IMR-90 (cell line): ENCODE results near the gene EXOC2. TPM values are rescaled to one million over a fixed set of nuclear protein-coding genes. Genes with fewer than 3 reads are reported as not detected.

Source experiments
- ATAC-seq: fragments of 200-7000 bp; cut with Tn5 transposase; 2 replicates; pipeline ENCODE4 v1.9.1; 2020; ENCODE audit warnings: low read depth, mild to moderate bottlenecking, moderate library complexity
- BruUV-seq: library from RNA; stranded (reverse); fragments of 400-500 nt; replicated peaks from 2 replicates; lab custom pipeline; 2021; lab: Mats Ljungman, UMichigan
- CTCF ChIA-PET: fragments of 300-600 bp; formaldehyde crosslinking; extraction: SDS; loops from one replicate; lab custom pipeline; 2021; ENCODE audit warnings: antibody characterized with exemption; lab: Yijun Ruan, JAX
- POLR2A ChIA-PET: fragments of 300-600 bp; sonication (Branson Sonifier 250); formaldehyde crosslinking; loops from one replicate; lab custom pipeline; 2022; ENCODE audit warnings: antibody characterized with exemption; ENCODE audit not compliant: unreplicated experiment; lab: Charles Lee
- DNase-seq: peaks from one replicate; pipeline ENCODE4 v3.0.0; 2013
- H2AFZ ChIP-seq: replicated peaks from 2 replicates; pipeline ENCODE3; 2013; ENCODE audit warnings: low read length, mild to moderate bottlenecking; ENCODE audit not compliant: poor library complexity
- H2AK5ac ChIP-seq: 2 replicates; pipeline ENCODE4 v1.6.1; 2013; ENCODE audit warnings: low read depth, low read length, inconsistent platforms
- H2AK9ac ChIP-seq: replicated peaks from 2 replicates; pipeline ENCODE3; 2013; ENCODE audit warnings: mild to moderate bottlenecking, low read depth, low read length, moderate library complexity; ENCODE audit not compliant: poor library complexity
- H2BK120ac ChIP-seq: 2 replicates; pipeline ENCODE4 v1.6.1; 2013; ENCODE audit warnings: low read depth, low read length, inconsistent platforms
- H2BK15ac ChIP-seq: 3 replicates; pipeline ENCODE4 v1.6.1; 2013; ENCODE audit warnings: low read depth, low read length, inconsistent platforms
- H2BK20ac ChIP-seq: 2 replicates; pipeline ENCODE4 v1.6.1; 2013; ENCODE audit warnings: low read depth, mild to moderate bottlenecking, inconsistent platforms, low read length, moderate library complexity
- H2BK5ac ChIP-seq: 2 replicates; pipeline ENCODE4 v1.6.1; 2013; ENCODE audit warnings: mild to moderate bottlenecking, low read depth, low read length, inconsistent platforms; ENCODE audit not compliant: poor library complexity, severe bottlenecking
- H3K14ac ChIP-seq: replicated peaks from 2 replicates; pipeline ENCODE4 v1.6.1; 2013; ENCODE audit warnings: low read depth, low read length, inconsistent platforms
- H3K18ac ChIP-seq: 2 replicates; pipeline ENCODE4 v1.6.1; 2013; ENCODE audit warnings: low read depth, low read length, control low read depth
- H3K23ac ChIP-seq: 2 replicates; pipeline ENCODE4 v1.6.1; 2013; ENCODE audit warnings: low read depth, low read length, inconsistent platforms
- H3K27ac ChIP-seq: 2 replicates; pipeline ENCODE4 v1.5.1; 2013; ENCODE audit warnings: mild to moderate bottlenecking, control low read depth, low read length; ENCODE audit not compliant: insufficient read depth
- H3K27me3 ChIP-seq: 2 replicates; pipeline ENCODE4 v1.6.1; 2013; ENCODE audit warnings: low read length; ENCODE audit not compliant: control insufficient read depth, insufficient read depth
- H3K36me3 ChIP-seq: 2 replicates; pipeline ENCODE4 v1.6.1; 2013; ENCODE audit warnings: low read length, mixed read lengths; ENCODE audit not compliant: control insufficient read depth, insufficient read depth
- H3K4ac ChIP-seq: 2 replicates; pipeline ENCODE4 v1.6.1; 2013; ENCODE audit warnings: low read depth, low read length, inconsistent platforms
- H3K4me1 ChIP-seq: 2 replicates; pipeline ENCODE4 v1.6.1; 2013; ENCODE audit warnings: low read length, mixed read lengths; ENCODE audit not compliant: control insufficient read depth, insufficient read depth
- H3K4me2 ChIP-seq: 2 replicates; pipeline ENCODE4 v1.6.1; 2013; ENCODE audit warnings: low read depth, mild to moderate bottlenecking, control low read depth, low read length, moderate library complexity
- H3K4me3 ChIP-seq: 2 replicates; pipeline ENCODE4 v1.5.1; 2013; ENCODE audit warnings: low read depth, mild to moderate bottlenecking, control low read depth, low read length, moderate library complexity; ENCODE audit not compliant: insufficient read depth
- H3K56ac ChIP-seq: 2 replicates; pipeline ENCODE4 v1.6.1; 2013; ENCODE audit warnings: low read length, inconsistent platforms; ENCODE audit not compliant: insufficient read depth; ENCODE audit errors: extremely low read depth
- H3K79me1 ChIP-seq, 2 experiments: 2 replicates each; pipeline ENCODE4 v1.6.1; 2013; ENCODE audit warnings: low read length in 2 of 2, inconsistent platforms in 1 of 2, low read depth in 1 of 2
- H3K9ac ChIP-seq: 2 replicates; pipeline ENCODE4 v1.6.1; 2013; ENCODE audit warnings: low read depth, low read length, control low read depth
- H3K9me1 ChIP-seq: 2 replicates; pipeline ENCODE4 v1.6.1; 2013; ENCODE audit warnings: low read length, inconsistent platforms; ENCODE audit not compliant: insufficient read depth
- H3K9me3 ChIP-seq: 2 replicates; pipeline ENCODE4 v1.6.1; 2013; ENCODE audit warnings: low read length; ENCODE audit not compliant: control insufficient read depth, insufficient read depth
- H4K20me1 ChIP-seq: 2 replicates; pipeline ENCODE4 v1.6.1; 2013; ENCODE audit warnings: low read length, inconsistent platforms; ENCODE audit not compliant: insufficient read depth
- H4K5ac ChIP-seq: 2 replicates; pipeline ENCODE4 v1.6.1; 2013; ENCODE audit warnings: mild to moderate bottlenecking, low read depth, low read length, control low read depth
- H4K8ac ChIP-seq, 2 experiments: 2 replicates each; pipeline ENCODE4 v1.6.1; 2013; ENCODE audit warnings: low read depth in 2 of 2, low read length in 2 of 2, control low read depth in 1 of 2, inconsistent platforms in 1 of 2
- H4K91ac ChIP-seq: 2 replicates; pipeline ENCODE4 v1.6.1; 2013; ENCODE audit warnings: low read depth, low read length, inconsistent platforms; ENCODE audit not compliant: insufficient read depth
- CTCF ChIP-seq: conservative IDR thresholded peaks from 2 replicates; pipeline ENCODE4 v1.5.1; 2012; ENCODE audit warnings: mild to moderate bottlenecking, low read depth, low read length, improper control_type of control experiment
- MAFK ChIP-seq: IDR thresholded peaks from 2 replicates; pipeline ENCODE4 v1.6.1; 2012; ENCODE audit warnings: low read depth, low read length, improper control_type of control experiment
- NFE2L2 ChIP-seq: fragments of 150-350 bp; IDR thresholded peaks from 2 replicates; pipeline ENCODE4 v1.6.1; 2016; ENCODE audit warnings: low read depth, mild to moderate bottlenecking, low read length
- RCOR1 ChIP-seq: IDR thresholded peaks from 2 replicates; pipeline ENCODE4 v1.6.1; 2012; ENCODE audit warnings: mild to moderate bottlenecking, low read length, improper control_type of control experiment; ENCODE audit not compliant: insufficient replicate concordance
- WGBS, 2 experiments: methylation state at CpG; one replicate each; pipeline versions ENCODE4 v1.1.5 to v1.1.7; 2013; ENCODE audit warnings: missing lambda C conversion rate in 2 of 2; ENCODE audit not compliant: insufficient read length in 1 of 2; ENCODE audit errors: extremely low coverage in 2 of 2; 5-methylcytosine and 5-hydroxymethylcytosine counted together
- dilution Hi-C: fragments of 300-500 bp; cut with HindIII; formaldehyde crosslinking; loops from one replicate; pipeline ENCODE4 v1.14.3; 2018; ENCODE audit warnings: low sequenced_read_pairs; ENCODE audit not compliant: unreplicated experiment
- in situ Hi-C: fragments of 300-500 bp; cut with MboI; formaldehyde crosslinking; loops from 3 replicates; pipeline ENCODE4 v1.14.3; 2019; ENCODE audit warnings: low sequenced_read_pairs, inconsistent platforms, mixed read lengths
- intact Hi-C: fragments of 100-400 bp; cut with micrococcal nuclease; formaldehyde crosslinking; loops from 2 replicates; pipeline ENCODE4 v1.10.0; 2022
- polyA plus RNA-seq, 3 experiments: library from polyadenylated mRNA; depleted of rRNA; stranded (reverse); fragments of >200 nt; gene quantifications; 2 replicates each; pipeline ENCODE4 v1.2.3, GENCODE V29; 2012; ENCODE audit warnings: low replicate concordance in 1 of 3
- total RNA-seq: library from RNA; depleted of rRNA; stranded (reverse); fragments of >200 nt; gene quantifications from 2 replicates; pipeline ENCODE4 v1.2.3, GENCODE V29; 2012

Gene EXOC2
- total and polyA plus RNA-seq, 2 of the 4 experiments (the other 2 are of a cell fraction): 13.1 to 37.3 TPM

- Histone ChIP-seq H3K27ac (no peak overlapping the region), H3K4me1 (no peaks in the 10 kb centered on the region; the same call in 1 of the 2 replicates), H4K91ac (no peak overlapping the region), H3K4me3 (no peak overlapping the region), H3K4ac (no peak overlapping the region), H2BK20ac (no peak overlapping the region), H2AK9ac (peak overlapping the region; percentile 61), H3K4me2 (no peak overlapping the region), H3K79me1 (peaks cover 0 to 12% of the 10 kb centered on the region in 2 experiments; a peak in 1 of 4 replicates), H4K5ac (no peak overlapping the region), H3K14ac (no peak overlapping the region), H3K23ac (no peak overlapping the region), H2BK5ac (no peak overlapping the region), H3K56ac (no peak overlapping the region), H2AK5ac (no peak overlapping the region), H2AFZ (no peak overlapping the region), H3K9me1 (peaks cover 3% of the 10 kb centered on the region; the same call in 1 of the 2 replicates), H3K9ac (no peak overlapping the region), H3K9me3 (no peaks in the 10 kb centered on the region), H4K8ac (no peak overlapping the region), H2BK120ac (no peak overlapping the region), H2BK15ac (no peak overlapping the region), H3K18ac (no peak overlapping the region), H4K20me1 (no peaks in the 10 kb centered on the region; the same call in 1 of the 2 replicates), H3K27me3 (no peaks in the 10 kb centered on the region), H3K36me3 (peaks cover 13% of the 10 kb centered on the region)
- CTCF ChIA-PET: no interaction called here
- in situ Hi-C loops: no loop called here
- POLR2A ChIA-PET: no interaction called here
- 93% methylated on average over 6 of the region's 11 CpGs; no CpG with 5 or more reads in 1 of the 2 experiments for WGBS, 2 experiments
- ATAC-seq (no peak), DNase-seq (no peak)
- dilution Hi-C loops: no loop called here
- intact Hi-C loops: no loop called here
- no TSS peak for BruUV-seq
- TF ChIP-seq MAFK: no peak
- no peak for TF ChIP-seq CTCF
- no peak for TF ChIP-seq RCOR1
- no peak for TF ChIP-seq NFE2L2
These were observed 177.7 kb downstream of the EXOC2 start for GRCh38 chr6:515267-515666.
